CD4-positive, alpha-beta T cell treated with Interleukin-2 at 100 ng/mL for 4 hours (primary cell): ENCODE measurements around the gene APOL1.
"Not testable (repeated sequence)": the region's sequence is repeated elsewhere in the genome, so short reads cannot be mapped to it uniquely, and the experiment has no call there.

Experiments used
- DNase-seq: peaks from one replicate; pipeline ENCODE4 v3.0.0-alpha.2; 2020; ENCODE audit warnings: low spot score

APOL1 gene

DNA sequence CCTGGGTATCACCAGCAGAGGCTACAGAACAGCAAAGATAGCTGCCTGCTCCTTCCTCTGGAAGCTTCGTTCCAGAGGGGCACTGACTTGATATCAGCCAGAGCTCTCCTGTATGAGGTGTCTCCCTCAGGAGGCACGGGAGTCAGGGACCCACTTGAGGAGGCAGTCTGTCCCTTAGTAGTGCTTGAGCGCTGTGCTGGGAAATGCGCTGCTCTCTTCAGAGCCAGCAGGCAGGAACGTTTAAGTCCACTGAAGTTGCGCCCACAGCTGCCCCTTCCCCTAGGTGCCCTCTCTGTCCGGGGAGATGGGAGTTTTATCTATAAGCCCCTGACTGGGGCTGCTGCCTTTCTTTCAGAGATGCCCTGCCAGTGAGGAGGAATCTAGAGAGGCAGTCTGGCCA, 18.3 kb downstream of the APOL1 start:
- DNase-seq: not testable (repeated sequence)

DNA sequence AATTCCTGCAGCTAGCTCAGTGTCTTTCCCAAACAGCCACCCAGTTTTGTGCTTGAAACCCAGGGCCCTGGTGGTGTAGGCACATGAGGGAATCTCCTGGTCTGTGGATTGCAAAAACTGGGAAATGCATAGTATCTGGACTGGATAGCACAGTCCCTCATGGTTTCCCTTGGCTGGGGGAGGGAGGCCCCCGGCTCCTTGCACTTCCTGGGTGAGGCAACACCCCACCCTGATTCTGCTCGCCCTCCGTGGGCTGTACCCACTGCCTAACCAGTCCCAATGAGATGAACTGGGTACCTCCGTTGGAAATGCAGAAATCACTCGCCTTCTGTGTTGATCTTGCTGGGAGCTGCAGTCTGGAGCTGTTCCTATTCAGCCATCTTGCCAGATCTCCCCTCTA, 19.0 kb downstream of the APOL1 start:
- DNase-seq: not testable (repeated sequence)

DNA sequence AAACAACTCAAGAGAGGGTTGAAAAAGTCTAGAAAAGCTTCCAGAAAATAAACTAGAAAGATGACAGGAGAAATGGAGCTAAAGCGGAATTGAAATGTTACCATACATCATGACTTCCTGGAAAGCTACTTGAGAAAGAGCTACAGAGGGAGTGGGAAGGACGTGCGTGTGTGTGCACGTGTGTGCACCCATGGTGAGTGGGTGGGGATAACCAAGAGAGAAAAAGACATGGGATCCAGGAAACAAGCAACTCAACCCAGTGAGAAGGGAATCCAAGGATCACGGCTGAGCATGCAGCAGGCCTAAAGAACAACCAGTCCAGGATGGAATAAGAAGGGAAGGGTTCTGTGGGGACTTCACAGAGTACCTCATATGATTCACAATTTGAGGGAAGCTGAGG, 21.6 kb downstream of the APOL1 start:
- DNase-seq: no peak

DNA sequence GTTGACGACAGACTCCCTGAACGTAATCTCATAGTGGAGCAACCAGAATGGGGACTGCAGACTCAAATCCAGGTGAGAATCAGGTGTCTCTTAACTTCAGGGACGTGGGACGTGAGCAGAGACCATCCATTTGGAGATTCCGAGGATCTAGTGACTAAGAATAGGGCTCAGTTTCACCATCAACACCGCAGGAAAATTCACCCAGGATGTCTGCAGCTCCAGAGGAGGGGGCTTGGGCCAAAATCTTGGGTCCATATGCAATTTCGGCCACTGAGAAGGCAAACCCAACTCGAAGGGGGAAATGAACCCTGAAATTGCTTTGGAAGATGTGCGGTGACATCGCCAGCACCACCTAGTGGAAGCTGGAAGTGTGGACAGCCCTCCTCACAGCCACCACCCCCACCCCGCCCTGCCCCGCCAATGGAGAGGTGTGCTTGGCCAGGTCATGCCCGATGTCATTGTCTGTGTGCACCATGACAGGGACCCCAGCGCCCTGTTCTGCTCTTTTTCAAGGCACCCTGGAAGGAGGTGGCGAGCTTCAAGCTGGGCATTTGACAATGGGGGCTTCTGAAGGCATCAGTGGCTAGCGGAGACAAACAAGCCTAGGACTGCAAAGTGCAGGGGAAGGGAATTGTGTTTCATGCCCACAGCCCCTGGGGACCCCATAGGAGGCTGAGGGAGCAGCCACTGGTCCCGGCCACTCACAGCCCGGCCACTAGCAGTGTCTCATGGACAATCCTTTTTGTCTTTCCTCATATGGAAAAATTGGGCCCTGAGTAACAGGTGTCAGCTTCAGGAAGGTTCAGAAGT, 24.8 kb downstream of the APOL1 start:
- peak; percentile 72 for DNase-seq

DNA sequence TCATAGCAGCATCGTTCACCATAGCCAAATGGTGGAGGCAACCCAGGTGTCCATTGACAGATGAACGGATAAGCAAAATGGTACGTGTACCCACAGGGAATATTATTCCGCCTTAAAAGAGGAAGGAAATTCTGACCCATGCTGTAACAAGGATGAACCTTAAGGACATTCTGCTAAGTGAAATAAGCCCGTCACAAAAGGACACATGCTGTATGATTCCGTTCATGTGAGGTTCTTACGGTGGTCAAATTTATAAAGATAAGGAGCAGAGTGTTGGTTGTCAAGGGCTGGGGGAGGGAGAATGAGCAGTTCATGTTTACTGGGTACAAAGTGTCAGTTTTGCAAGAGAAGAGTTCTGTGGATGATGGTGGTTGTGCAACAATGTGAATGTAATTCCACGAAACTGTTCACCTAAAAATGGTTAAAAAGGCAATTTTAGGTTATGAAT, 26.3 kb downstream of the APOL1 start:
- no peak for DNase-seq

DNA sequence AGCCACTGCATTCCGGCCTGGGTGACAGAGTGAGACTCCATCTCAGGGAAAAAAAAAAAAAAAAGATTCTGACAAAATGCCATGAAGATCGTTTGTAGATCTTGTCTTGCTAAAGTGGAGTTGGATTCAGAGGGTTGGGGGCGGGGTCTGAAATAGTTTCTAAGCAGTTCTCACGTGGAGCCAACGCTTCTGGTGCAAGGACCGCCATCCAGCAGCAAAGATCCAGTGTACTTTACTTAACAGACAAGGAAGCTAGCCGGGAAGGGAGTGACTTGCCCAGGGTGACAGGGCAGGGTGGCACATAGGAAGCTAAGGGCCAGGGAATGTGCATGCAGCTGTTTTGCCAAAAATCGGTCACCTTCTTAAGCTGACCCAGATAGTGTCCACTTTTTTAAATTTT, 27.4 kb downstream of the APOL1 start:
- DNase-seq: no peak

DNA sequence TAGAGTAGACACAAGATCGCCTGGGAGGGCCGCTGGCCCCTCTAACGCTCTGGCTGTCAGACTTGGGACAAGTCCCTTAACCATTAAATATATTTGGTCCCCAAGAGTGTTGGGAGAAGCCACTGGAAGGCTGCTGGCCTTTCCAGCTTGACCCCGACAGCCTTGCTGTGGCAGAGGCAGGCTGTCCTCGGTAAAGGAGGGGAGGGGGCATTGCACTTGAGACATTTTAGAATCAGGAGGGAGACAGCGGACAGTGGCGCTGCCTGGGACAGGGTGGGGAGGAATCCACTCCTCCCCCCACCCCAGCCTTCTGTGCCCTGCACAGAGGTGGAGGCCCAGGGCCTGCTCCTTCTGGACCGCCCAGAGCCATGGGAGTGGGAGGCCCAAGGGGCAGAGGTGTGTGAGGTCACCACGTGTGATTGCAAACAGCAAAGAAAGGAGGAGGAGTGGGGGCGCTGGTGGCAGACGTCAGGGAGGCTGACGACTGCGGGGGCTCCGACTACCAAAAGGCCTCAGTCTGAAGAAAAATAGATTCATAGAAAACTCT, 28.9 kb downstream of the APOL1 start:
- DNase-seq: no peak

DNA sequence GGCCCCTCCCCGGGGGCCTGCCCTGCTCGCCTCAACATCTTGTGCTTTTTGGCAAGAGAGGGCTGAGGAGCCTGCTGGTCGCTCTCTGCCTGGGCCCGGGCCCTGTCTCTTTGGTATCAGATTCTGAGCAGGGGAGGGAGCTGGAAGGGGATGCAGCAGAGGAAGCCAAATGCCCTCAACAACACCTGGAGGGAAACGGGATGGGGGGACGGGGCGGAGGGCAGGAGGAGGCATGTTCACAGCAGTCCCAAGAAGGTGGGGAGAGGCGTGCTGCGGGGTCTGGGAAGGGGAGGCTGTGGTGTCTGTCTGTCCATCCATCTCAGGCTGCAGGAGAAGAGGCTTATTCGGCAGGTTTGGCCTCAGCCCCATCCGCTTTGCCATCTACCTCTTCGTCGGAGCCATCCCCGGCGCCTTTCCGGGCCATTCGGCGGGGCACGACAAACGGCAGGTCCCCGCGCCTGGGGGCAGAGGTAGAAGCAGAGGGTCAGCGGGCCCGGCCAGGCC, 29.4 kb downstream of the APOL1 start:
- DNase-seq: no peak

DNA sequence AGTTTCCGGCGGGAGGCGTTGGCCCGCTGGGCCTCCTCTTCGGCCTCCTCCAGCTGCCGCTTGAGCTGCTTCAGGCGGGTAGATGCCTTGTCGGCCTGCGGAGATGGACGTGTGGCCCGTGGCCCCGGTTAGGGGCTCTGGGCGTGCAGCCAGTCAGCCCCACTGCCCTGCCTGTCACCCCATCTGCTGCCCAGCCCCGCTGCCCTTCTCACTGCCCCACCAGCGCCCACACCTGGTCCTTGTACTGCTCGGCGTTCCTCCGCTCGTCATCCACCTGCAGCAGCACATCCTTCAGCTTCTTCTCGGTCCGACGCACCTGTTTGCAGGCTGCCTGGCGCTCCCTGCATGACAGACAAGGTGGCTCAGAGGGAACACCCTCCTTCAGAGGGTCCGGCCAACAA, 31.2 kb downstream of the APOL1 start:
- no peak for DNase-seq

DNA sequence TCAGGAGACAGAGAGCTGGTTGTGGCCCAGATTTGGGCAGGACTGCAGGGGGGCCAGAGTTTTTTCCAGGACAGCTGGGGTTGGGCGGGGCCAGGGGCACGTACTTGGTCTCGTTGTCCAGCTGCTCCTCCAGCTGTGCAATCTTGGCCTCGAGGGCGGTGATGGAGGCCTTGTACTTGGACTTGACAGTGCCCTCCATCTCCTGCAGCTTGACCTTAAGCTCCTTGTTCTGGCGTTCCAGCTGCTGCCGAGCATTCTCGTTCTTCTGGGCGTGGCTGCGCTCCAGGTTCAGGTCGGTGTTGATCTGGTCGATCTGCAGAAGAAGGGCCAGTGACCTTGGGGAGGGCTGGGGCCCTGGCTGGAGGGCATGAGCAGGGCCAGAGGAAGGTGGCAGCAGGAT, 32.1 kb downstream of the APOL1 start:
- DNase-seq: no peak

DNA sequence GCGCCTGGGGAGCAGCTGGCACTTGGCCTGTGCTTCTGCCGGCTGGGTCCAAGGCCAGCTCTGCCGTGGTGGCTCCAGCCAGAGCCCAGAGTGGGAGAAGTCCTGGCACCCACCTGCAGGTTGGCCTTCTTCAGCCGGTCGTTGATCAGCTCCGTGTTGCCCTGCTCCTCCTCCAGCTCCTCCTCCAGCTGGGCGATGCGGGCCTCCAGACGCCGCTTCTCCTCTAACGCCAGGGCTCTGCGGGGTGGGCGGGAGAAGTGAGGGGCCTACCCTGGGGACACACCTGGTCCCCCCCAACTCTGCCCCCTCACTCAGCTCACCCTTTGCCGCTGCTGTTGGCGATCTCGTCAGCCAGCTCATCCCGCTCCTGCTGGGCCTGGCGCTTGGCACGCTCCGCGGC, 32.6 kb downstream of the APOL1 start:
- DNase-seq: no peak

DNA sequence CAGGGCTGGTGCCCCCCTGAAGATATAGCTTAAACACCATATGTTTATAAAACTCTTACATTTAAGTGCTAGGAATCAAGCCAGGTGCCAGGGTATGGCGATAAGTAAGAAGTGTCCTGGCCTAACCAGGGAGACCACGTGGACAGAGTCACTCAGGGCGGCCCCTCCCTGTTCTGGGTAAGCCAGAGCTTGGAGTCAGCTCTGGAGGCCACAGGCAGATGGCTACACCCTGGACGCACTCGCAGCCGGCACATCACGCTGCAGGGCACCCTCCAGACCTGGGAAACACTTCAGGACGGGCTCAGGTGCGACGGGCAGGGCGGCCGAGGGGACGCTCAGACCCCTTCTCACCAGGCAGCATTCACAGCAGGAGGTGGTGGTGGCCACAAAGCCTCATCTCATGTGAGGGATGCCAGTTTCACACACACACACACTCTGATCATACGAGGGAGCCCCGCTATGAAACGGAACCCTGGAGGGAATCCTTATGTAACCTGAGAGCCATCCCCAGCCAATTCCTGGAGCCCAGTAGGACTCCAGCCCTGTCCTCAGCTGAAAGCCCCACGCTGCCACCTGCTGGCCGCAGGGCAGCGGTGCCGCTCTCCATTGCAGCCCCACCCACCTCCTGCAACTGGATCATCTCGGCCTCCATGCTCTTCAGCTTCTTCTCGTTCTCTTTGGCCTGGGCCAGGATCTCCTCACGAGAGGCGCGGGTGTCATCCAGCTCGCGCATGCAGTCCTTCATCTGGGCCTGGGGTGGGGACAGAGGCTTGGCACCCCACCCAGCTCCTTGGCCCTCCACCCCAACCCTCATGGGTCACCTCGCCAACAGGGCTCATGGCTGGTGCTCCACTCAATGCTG, 33.4 kb downstream of the APOL1 start:
- DNase-seq: peak; percentile 58

DNA sequence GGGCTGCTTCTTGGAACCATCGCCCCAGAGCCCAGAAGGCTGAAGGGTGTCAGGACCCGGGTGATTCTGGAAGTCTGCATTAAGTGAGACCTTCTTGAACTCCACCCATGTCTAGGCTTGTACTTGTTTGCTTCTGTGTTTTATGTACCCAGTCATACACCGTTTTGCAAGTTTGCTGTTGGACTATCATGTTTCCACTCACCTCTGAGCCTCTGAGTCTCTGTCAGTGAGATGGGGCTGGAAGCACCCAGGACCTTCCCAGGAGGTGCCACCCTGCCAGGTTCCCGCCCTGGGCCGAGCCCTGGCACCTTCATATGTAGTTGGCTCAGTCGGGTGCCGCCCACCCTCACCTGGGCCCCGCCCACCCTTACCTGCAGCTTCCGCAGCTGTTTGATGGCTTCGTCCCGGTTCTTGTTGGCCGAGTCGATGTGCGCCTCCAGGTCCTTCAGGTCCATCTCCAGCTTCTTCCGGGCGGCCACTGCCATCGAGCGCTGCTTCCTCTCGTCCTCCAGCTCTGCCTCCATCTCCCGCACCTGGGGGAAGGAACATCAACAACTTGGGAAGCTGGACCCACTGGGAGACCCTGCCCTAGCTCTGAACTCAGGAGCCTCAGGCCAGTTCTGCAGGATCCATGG, 35.1 kb downstream of the APOL1 start:
- DNase-seq: no peak

DNA sequence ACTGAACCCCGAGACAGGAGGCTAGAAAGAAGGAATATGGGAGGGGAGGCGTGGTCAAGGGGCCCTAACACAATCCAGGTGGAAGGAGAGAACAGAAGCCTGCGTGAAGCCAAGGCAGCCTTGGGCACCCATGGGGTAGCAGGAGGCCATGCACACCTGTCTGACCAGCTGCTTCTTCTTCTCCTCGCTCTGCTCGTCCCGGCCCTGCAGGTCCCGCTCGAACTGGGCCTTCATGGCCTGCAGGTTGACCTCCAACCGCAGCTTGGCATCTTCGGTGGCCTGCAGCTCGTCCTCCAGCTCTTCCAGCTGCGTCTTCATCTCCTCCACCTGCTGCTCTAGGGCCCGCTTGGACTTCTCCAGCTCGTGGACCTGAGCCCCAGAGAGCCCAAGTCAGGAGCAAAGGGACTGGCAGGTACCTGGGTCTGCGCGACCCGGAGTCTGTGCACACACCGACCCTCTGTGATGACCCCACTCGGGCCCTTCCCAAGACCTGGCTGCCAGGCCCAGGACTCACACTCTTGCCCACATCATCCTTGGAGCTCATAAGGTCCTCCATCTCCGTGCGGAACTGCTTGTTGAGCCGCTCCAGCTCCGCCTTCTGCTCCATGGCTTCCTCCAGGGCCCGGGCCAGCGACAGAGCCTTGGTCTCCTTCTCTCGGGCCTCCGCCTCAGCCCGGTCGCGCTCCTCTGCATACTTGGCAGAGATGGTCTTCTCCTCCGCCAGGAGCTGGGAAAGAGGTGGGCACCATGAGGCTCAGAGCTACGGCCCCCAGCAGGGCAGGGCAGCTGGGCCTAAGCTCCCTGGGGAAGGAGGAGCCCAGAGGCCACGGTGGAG, 35.9 kb downstream of the APOL1 start:
- no peak for DNase-seq

DNA sequence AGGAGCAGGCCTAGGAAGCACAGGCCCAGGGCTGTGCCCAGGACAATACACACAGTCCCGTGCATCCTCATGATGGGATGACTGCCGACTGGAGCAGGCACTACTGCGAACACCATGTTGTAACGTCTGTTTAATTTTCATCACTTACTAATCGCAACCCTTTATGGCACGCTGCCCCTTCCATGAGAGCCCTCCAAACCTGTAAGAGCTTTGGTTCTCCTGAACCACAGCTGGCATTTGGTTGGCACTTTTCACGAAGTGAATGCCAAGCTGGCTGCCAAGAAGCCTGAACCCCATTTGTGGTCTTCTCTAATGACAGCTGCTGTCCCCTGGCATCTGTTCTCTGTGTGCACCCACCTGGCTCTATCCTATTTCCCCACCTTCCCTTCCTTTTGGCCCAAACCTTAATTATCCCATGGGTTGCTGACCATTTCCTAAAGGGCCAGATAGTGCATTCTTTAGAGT, 36.5 kb downstream of the APOL1 start:
- DNase-seq: no peak

DNA sequence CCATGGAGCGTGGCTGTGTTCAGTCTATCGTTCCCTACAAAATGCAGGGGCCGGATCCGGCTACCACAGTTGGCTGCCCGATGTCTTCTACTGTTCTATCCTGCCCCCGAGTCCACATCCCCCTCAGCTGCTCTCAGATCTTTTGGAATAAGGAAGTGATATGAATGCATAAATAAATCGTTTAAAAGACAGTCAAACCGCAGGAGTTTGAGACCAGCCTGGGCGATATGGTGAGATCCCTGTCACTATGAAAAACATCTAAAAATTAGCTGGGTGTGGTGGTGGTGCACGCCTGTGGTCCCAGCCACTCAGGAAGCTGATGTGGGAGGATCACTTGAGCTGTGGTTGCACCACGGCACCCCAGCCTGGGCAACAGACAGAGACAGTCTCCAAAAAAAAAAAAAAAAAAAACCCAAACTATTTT, 37.0 kb downstream of the APOL1 start:
- peak; percentile 70 for DNase-seq

DNA sequence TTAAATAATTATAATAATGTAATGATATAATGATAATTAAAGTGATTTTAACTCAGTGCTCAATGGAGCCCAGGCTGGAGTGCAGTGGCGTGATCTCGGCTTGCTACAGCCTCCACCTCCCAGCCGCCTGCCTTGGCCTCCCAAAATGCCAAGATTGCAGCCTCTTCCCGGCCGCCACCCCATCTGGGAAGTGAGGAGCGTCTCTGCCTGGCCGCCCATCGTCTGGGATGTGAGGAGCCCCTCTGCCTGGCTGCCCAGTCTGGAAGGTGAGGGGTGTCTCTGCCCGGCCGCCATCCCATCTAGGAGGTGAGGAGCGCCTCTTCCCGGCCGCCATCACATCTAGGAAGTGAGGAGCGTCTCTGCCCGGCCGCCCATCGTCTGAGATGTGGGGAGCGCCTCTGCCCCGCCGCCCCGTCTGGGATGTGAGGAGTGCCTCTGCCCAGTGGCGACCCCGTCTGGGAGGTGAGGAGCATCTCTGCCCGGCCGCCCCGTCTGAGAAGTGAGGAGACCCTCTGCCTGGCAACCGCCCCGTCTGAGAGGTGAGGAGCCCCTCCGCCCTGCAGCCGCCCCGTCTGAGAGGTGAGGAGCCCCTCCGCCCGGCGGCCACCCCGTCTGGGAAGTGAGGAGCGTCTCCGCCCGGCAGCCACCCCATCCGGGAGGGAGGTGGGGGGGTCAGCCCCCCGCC, 37.6 kb downstream of the APOL1 start:
- DNase-seq: not testable (repeated sequence)

DNA sequence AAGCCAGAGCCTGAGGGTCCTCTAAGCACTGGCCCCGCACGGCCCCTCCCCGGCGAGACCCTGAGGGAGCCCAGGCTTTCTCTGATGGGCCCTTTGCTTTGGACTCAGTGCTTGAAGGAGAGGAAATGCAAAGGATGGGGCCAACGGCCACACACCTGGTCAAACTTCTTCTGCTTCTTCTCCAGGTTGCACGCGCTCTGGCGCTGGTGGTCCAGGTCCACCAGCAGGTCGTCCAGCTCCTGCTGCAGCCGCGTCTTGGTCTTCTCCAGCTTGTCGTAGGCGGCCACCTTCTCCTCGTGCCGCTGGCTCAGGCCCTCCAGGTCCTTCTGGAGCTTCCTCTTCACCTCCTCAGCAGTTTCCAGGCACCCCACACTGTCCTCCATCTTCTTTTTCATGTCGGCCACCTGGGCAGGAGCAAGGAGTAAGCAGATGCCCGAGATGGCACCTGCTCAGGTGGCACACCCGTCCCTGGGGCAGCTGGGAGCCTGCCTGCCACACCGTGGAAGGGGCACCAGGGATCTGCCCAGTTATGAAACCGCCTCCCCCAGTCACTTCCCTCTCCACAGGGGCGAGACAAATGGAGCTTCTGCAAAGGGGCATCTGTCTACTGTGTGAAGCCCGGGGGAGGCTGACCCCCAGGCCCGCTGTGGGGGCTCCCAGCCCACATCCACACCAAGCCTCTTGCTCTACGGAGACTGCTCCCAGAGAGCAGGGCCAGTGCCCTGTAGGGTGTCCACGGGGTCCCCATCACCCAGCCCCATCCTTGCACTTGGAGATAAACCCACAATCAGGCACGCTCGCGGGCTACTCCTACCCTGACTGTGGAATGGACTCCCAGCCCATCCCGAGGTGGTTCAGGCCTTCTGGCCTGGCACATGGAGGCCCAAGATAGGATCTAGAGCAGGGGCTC, 39.2 kb downstream of the APOL1 start:
- DNase-seq: no peak

DNA sequence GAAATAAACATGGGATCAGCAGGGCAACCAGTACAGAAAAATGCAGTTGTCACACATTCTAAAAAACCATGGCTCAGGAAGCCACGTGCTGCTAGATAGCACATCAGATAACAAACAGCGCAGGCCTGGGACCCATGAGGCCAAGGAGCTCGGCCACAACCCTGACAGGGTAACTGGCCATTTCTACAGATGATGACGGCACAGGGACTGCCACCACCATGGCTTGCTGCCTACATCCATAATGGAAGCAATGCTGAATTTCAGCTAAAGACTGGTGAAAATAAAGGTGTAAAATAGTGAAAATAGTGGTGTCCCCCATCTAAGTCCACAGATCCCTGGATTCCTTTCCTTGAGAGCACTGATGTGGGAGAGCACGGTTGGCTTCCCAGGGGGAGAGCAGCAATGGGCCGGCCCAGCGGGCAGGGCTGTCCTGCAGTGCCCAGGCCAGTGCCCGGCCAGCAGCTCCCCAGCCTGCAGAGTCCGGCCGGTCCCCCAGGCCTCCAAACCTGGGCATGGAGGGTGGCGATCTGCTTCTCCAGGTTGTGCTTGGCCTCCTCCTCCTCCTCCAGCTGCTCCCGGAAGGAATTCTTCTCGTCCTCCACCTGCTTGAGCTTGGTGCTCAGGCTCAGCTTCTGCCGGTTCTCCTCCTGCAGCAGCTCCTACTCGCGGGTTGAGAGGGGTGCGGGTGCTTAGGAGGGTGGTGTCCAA, 40.0 kb downstream of the APOL1 start:
- DNase-seq: no peak
